ENCODE data around the gene SORCS3.

The SORCS3 gene

GRCh38 chr10:105001269-105001668 lies 360.2 kb downstream of the SORCS3 start:
- no peak overlapping the region for H3K27ac ChIP-seq
- TF ChIP-seq CTCF (conservative IDR thresholded peaks at IDR 0.05) (no peak), ZFX (IDR thresholded peaks at IDR 0.05) (no peak)

- no peak overlapping the region for H3K27ac ChIP-seq
Observed at GRCh38 chr10:105010411-105011121, 369.5 kb downstream of the SORCS3 start.

GRCh38 chr10:105017116-105017515 lies 376.0 kb downstream of the SORCS3 start:
- no peak for TF ChIP-seq ZFX (IDR thresholded peaks at IDR 0.05)
- TF ChIP-seq CTCF (conservative IDR thresholded peaks at IDR 0.05): no peak

More at GRCh38 chr10:105010411-105011121, 369.5 kb downstream of the SORCS3 start:
- TF ChIP-seq CTCF (conservative IDR thresholded peaks at IDR 0.05) (no peak), ZFX (IDR thresholded peaks at IDR 0.05) (no peak)

GRCh38 chr10:105017691-105018090 lies 376.6 kb downstream of the SORCS3 start:
- no peak overlapping the region for H3K27ac ChIP-seq
- TF ChIP-seq ZFX (IDR thresholded peaks at IDR 0.05): no peak

More at GRCh38 chr10:105017116-105017515, 376.0 kb downstream of the SORCS3 start:
- no peak overlapping the region for H3K27ac ChIP-seq

- no peak for TF ChIP-seq CTCF (conservative IDR thresholded peaks at IDR 0.05)
- TF ChIP-seq ZFX (IDR thresholded peaks at IDR 0.05): no peak
- no peak overlapping the region for H3K27ac ChIP-seq
Observed at GRCh38 chr10:105023211-105024111, 382.4 kb downstream of the SORCS3 start.

- no peak for TF ChIP-seq CTCF (conservative IDR thresholded peaks at IDR 0.05)
- no peak for TF ChIP-seq ZFX (IDR thresholded peaks at IDR 0.05)
Observed at GRCh38 chr10:105024184-105024583, 383.1 kb downstream of the SORCS3 start.

GRCh38 chr10:105025092-105025491 lies 384.0 kb downstream of the SORCS3 start:
- no peak overlapping the region for H3K27ac ChIP-seq
- TF ChIP-seq CTCF (conservative IDR thresholded peaks at IDR 0.05) (no peak), ZFX (IDR thresholded peaks at IDR 0.05) (no peak)

More at GRCh38 chr10:105024184-105024583, 383.1 kb downstream of the SORCS3 start:
- no peak overlapping the region for H3K27ac ChIP-seq

All from C4-2B (cell line).